GM21737 (cell line): ENCODE data around the gene THBS4.

Source experiments
- ATAC-seq: cut with Tn5 transposase; IDR thresholded peaks from one replicate; pipeline ENCODE4 v1.9.1; 2021; ENCODE audit warnings: mild to moderate bottlenecking, moderate library complexity; ENCODE audit not compliant: unreplicated experiment

Gene THBS4

GRCh38 chr5:80043187-80043586, 8.0 kb downstream of the THBS4 start:
- ATAC-seq = no peak

GRCh38 chr5:80048084-80048780, 13.1 kb downstream of the THBS4 start:
- no peak for ATAC-seq

GRCh38 chr5:80052464-80052863, 17.3 kb downstream of the THBS4 start:
- no peak for ATAC-seq

- ATAC-seq = no peak
These were observed 19.5 kb downstream of the THBS4 start for GRCh38 chr5:80054682-80055081.

- ATAC-seq = no peak
These were observed 20.5 kb downstream of the THBS4 start for GRCh38 chr5:80055491-80056170.

- no peak for ATAC-seq
These were observed 22.0 kb downstream of the THBS4 start for GRCh38 chr5:80057099-80057498.

- ATAC-seq = no peak
These were observed 22.8 kb downstream of the THBS4 start for GRCh38 chr5:80057921-80058320.

- no peak for ATAC-seq
These were observed 24.3 kb downstream of the THBS4 start for GRCh38 chr5:80059354-80059980.

GRCh38 chr5:80060966-80061365, 25.8 kb downstream of the THBS4 start:
- no peak for ATAC-seq

- no peak for ATAC-seq
These were observed 26.4 kb downstream of the THBS4 start for GRCh38 chr5:80061547-80061946.

- no peak for ATAC-seq
These were observed 29.0 kb downstream of the THBS4 start for GRCh38 chr5:80064124-80064523.

- ATAC-seq = no peak
These were observed 31.9 kb downstream of the THBS4 start for GRCh38 chr5:80067016-80067415.

- ATAC-seq = no peak
These were observed 32.5 kb downstream of the THBS4 start for GRCh38 chr5:80067531-80068245.

- no peak for ATAC-seq
These were observed 33.1 kb downstream of the THBS4 start for GRCh38 chr5:80068246-80068636.

- no peak for ATAC-seq
These were observed 33.6 kb downstream of the THBS4 start for GRCh38 chr5:80068775-80069174.

- no peak for ATAC-seq
These were observed 34.2 kb downstream of the THBS4 start for GRCh38 chr5:80069251-80069800.

GRCh38 chr5:80069918-80070318, 34.8 kb downstream of the THBS4 start:
- ATAC-seq = no peak

- ATAC-seq = no peak
These were observed 35.3 kb downstream of the THBS4 start for GRCh38 chr5:80070338-80071056.

- ATAC-seq = no peak
These were observed 36.4 kb downstream of the THBS4 start for GRCh38 chr5:80071510-80072021.
